Thymus (tissue), 11 donors: Measurements from ENCODE around the gene OMG. TPM values are rescaled to one million over a fixed set of nuclear protein-coding genes. Genes with fewer than 3 reads are reported as not detected.

Source experiments
- DNase-seq, 9 donors: peaks; one replicate each; pipeline ENCODE4 v3.0.0-alpha.2; 2013; ENCODE audit warnings: low spot score in 9 of 9, low read depth in 6 of 9, missing footprints in 1 of 9
- H3K27ac ChIP-seq, 2 donors: one replicate each; pipeline ENCODE4 v1.5.1; 2013; ENCODE audit warnings: control low read depth in 1 of 2, low read depth in 1 of 2, low read length in 1 of 2, mild to moderate bottlenecking in 1 of 2, moderate library complexity in 1 of 2
- H3K27me3 ChIP-seq, 2 donors: one replicate each; pipeline ENCODE4 v1.5.1; 2013; ENCODE audit warnings: low read length in 1 of 2; ENCODE audit not compliant: control insufficient read depth in 2 of 2, insufficient read depth in 1 of 2
- H3K36me3 ChIP-seq, 2 donors: one replicate each; pipeline ENCODE4 v1.5.1; 2013; ENCODE audit warnings: low read length in 1 of 2, mild to moderate bottlenecking in 1 of 2, moderate library complexity in 1 of 2; ENCODE audit not compliant: control insufficient read depth in 2 of 2, insufficient read depth in 2 of 2
- H3K4me1 ChIP-seq, 2 donors: one replicate each; pipeline ENCODE4 v1.5.1; 2013; ENCODE audit warnings: low read length in 2 of 2; ENCODE audit not compliant: control insufficient read depth in 2 of 2, insufficient read depth in 2 of 2
- H3K4me3 ChIP-seq, 2 donors: one replicate each; pipeline ENCODE4 v1.5.1; 2013; ENCODE audit warnings: low read length in 2 of 2, control low read depth in 1 of 2, mild to moderate bottlenecking in 1 of 2
- H3K9me3 ChIP-seq, 2 donors: one replicate each; pipeline ENCODE4 v1.5.1; 2013; ENCODE audit warnings: low read length in 1 of 2, mild to moderate bottlenecking in 1 of 2; ENCODE audit not compliant: control insufficient read depth in 2 of 2, insufficient read depth in 1 of 2
- WGBS: extraction: QIAGEN DNeasy Blood & Tissue Kit; methylation state at CpG from one replicate; pipeline ENCODE4 v1.1.7; 2013; 5-methylcytosine and 5-hydroxymethylcytosine counted together
- polyA plus RNA-seq: library from polyadenylated mRNA; stranded (reverse); fragments of 200-250 nt; gene quantifications from one replicate; pipeline ENCODE4 v1.2.3, GENCODE V29; 2013
- total RNA-seq: library from RNA; stranded (reverse); fragments of 120-200 nt; gene quantifications from one replicate; pipeline ENCODE4 v1.2.4, GENCODE V29; 2013
- donor health status: healthy.

Gene OMG
- total and polyA plus RNA-seq, 2 donors = 0.14 to 1.3 TPM

- H3K27me3 ChIP-seq = no peaks in the 10 kb centered on the region
- no peak overlapping the region for H3K27ac ChIP-seq
- no peak for DNase-seq
- H3K4me1 ChIP-seq = no peaks in the 10 kb centered on the region
- H3K4me3 ChIP-seq = no peak overlapping the region
- WGBS = 92% methylated on average over 1 of the region's 1 CpG
- peaks cover 0 to 5% of the 10 kb centered on the region in 2 donors for H3K36me3 ChIP-seq
- no peaks in the 10 kb centered on the region for H3K9me3 ChIP-seq
Measured at GRCh38 chr17:31261601-31262000, 35.4 kb downstream of the OMG start.

DNA sequence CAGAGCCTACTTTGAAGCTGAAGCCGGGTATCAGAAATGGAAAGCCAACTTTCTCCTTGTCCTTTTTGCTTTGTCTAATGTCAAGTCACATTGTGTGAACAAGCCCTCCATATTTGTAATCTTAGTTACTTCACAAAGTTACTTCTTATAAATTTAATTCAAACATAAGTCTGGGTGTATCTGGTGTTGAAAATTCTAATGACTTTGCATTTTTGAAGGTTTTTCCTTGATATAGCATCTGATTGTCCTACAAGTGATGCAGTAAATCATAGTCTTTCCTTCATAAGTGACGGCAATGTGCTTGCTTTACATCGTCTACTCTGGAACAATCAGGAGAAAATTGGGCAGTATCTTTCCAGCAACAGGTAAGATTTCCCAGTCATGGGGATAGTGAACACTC, 36.9 kb downstream of the OMG start:
- DNase-seq = no peak
- Histone ChIP-seq H3K27ac (no peak overlapping the region), H3K4me3 (no peak overlapping the region), H3K36me3 (no peaks in the 10 kb centered on the region), H3K27me3 (no peaks in the 10 kb centered on the region), H3K4me1 (no peaks in the 10 kb centered on the region), H3K9me3 (no peaks in the 10 kb centered on the region)
- WGBS = 99% methylated on average over 3 of the region's 3 CpGs

DNA sequence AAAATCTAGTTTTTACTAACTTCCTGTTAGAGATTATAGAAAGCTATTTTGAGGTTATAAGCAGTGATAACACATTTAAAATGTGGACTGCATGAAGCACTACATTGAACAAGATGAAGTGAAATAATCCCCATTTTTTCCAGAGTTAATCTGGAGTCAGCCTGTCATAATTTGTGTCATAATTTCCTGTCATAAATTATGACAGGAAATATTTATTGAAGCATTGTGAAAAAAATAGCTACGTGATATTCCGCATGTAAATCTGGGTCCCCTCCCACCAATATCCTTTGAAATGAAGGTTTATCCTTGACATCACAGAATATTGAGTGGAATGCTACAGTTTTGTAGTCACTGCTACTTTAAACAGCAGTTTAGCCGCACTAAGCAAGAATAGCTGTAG, 40.1 kb downstream of the OMG start:
- Histone ChIP-seq H3K27me3 (no peaks in the 10 kb centered on the region), H3K4me3 (no peak overlapping the region), H3K9me3 (no peaks in the 10 kb centered on the region), H3K36me3 (no peaks in the 10 kb centered on the region), H3K27ac (no peak overlapping the region), H3K4me1 (no peaks in the 10 kb centered on the region)
- 95% methylated on average over 3 of the region's 3 CpGs for WGBS
- DNase-seq = no peak

DNA sequence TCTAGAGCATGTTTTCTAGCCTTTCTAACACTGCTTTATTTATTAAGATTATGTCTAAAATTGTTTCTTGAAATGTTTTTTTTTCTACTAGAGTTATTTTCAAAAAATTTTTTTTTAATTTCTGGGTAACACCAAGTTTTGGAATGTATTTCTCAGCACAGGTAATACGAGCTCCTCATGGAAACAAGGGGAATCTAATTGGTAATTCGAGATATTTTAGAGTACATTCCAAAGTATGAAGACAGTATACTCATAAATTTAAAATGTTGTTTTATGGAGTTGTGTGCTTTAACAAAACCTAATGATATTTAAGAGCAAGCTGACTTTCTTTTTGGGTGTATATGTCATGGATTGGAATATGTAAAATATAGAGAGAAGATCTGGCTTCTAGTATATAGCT, 42.4 kb downstream of the OMG start:
- H3K9me3 ChIP-seq = no peaks in the 10 kb centered on the region
- H3K4me1 ChIP-seq = no peaks in the 10 kb centered on the region
- H3K27ac ChIP-seq = no peak overlapping the region
- WGBS = 95% methylated on average over 2 of the region's 2 CpGs
- no peak for DNase-seq
- no peaks in the 10 kb centered on the region for H3K27me3 ChIP-seq
- H3K4me3 ChIP-seq = no peak overlapping the region
- peaks cover 0 to 1% of the 10 kb centered on the region in 2 donors for H3K36me3 ChIP-seq

DNA sequence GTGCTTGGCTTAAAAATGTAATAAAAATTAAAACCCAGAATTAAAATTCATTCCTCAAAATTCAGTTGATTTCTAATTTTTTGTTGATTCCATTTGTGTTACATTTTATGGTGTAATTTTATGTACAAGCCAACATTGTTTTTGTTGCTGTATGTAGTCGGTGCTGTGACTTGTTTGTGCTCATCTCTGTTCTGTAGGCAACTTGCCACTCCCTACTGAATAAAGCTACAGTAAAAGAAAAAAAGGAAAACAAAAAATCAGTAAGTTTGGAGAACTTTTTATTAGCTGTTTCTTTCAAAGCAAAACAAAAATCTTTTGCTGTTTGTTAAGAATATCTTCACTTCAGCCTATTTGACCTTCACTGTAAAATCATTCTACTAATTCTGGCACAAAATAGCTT, 44.3 kb downstream of the OMG start:
- Histone ChIP-seq H3K4me3 (no peak overlapping the region), H3K36me3 (peaks cover 0 to 4% of the 10 kb centered on the region in 2 donors), H3K27ac (no peak overlapping the region), H3K4me1 (no peaks in the 10 kb centered on the region), H3K9me3 (no peaks in the 10 kb centered on the region), H3K27me3 (no peaks in the 10 kb centered on the region)
- DNase-seq = no peak
- WGBS = 99% methylated on average over 1 of the region's 1 CpG

DNA sequence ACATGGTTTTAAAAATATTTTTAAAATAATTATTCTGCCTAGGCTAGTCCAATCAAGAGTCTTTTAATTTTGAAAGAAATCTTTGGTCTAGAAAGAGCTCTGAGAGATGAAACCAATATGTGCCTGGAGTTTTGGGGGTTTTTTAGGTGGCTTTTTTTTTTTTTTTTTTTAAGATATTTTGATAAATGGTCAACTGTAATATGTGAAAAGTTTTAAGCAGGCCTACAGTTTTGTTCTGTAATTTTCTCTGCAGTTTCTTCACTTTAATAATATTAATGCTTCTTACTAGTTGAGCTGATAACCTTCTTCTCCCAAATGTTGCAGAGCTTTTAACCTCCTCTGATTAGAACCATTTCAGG, 45.1 kb downstream of the OMG start:
- no peak for DNase-seq
- Histone ChIP-seq H3K27ac (no peak overlapping the region), H3K27me3 (no peaks in the 10 kb centered on the region), H3K36me3 (peaks cover 0 to 4% of the 10 kb centered on the region in 2 donors), H3K4me1 (no peaks in the 10 kb centered on the region), H3K9me3 (no peaks in the 10 kb centered on the region), H3K4me3 (no peak overlapping the region)

GRCh38 chr17:31251105-31251969, 45.7 kb downstream of the OMG start:
- WGBS = 100% methylated on average over 1 of the region's 1 CpG
- H3K27ac ChIP-seq = no peak overlapping the region
- no peak overlapping the region for H3K4me3 ChIP-seq
- no peak for DNase-seq
- H3K9me3 ChIP-seq = no peaks in the 10 kb centered on the region
- no peaks in the 10 kb centered on the region for H3K27me3 ChIP-seq
- H3K4me1 ChIP-seq = no peaks in the 10 kb centered on the region
- peaks cover 0 to 4% of the 10 kb centered on the region in 2 donors for H3K36me3 ChIP-seq

- no peak overlapping the region for H3K27ac ChIP-seq
- 96% methylated on average over 1 of the region's 1 CpG for WGBS
- no peak for DNase-seq
- H3K27me3 ChIP-seq = no peaks in the 10 kb centered on the region
- peaks cover 0 to 4% of the 10 kb centered on the region in 2 donors for H3K36me3 ChIP-seq
- H3K4me3 ChIP-seq = no peak overlapping the region
- no peaks in the 10 kb centered on the region for H3K4me1 ChIP-seq
- H3K9me3 ChIP-seq = no peaks in the 10 kb centered on the region
Measured at GRCh38 chr17:31250229-31250628, 46.8 kb downstream of the OMG start.

- Histone ChIP-seq H3K27ac (no peak overlapping the region), H3K9me3 (no peaks in the 10 kb centered on the region), H3K36me3 (peaks cover 0 to 4% of the 10 kb centered on the region in 2 donors), H3K4me3 (no peak overlapping the region), H3K27me3 (no peaks in the 10 kb centered on the region), H3K4me1 (no peaks in the 10 kb centered on the region)
- DNase-seq = no peak
- WGBS = 98% methylated on average over 4 of the region's 4 CpGs
Measured at GRCh38 chr17:31249835-31250141, 47.3 kb downstream of the OMG start.
